Measurements from ENCODE around the gene SH3BP1.
A peak's percentile ranks its signal among the peaks of the same experiment; 100 is the strongest.

Gene SH3BP1

DNA sequence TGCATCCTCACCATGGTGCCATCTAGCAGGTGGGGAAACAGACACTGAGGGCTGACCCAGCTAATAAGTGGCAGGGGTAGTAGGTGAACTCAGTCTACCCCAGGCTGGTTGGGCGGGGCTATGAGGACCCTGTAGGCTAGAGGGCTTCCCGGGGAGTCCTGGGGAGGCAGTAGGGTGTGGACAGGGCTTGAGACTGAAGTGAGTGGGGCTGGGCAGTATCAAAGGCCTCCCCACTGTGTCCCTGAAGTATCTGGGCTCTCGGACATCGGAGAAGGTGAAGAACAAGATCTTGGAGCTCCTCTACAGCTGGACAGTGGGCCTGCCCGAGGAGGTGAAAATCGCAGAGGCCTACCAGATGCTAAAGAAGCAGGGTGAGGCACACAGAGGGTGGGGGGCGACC is 19.5 kb upstream of the SH3BP1 start:
- TF ChIP-seq, protein P1, sequence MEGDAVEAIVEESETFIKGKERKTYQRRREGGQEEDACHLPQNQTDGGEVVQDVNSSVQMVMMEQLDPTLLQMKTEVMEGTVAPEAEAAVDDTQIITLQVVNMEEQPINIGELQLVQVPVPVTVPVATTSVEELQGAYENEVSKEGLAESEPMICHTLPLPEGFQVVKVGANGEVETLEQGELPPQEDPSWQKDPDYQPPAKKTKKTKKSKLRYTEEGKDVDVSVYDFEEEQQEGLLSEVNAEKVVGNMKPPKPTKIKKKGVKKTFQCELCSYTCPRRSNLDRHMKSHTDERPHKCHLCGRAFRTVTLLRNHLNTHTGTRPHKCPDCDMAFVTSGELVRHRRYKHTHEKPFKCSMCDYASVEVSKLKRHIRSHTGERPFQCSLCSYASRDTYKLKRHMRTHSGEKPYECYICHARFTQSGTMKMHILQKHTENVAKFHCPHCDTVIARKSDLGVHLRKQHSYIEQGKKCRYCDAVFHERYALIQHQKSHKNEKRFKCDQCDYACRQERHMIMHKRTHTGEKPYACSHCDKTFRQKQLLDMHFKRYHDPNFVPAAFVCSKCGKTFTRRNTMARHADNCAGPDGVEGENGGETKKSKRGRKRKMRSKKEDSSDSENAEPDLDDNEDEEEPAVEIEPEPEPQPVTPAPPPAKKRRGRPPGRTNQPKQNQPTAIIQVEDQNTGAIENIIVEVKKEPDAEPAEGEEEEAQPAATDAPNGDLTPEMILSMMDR (IDR thresholded peaks at IDR 0.05), result no peak
- H3K4me3 ChIP-seq (ENCODE audit: low read depth in 1 of 2, low read length in 1 of 2), result no peak overlapping the region
- peaks cover 79% of the 10 kb centered on the region for H3K36me3 ChIP-seq
- H3K27ac ChIP-seq, result no peak overlapping the region
- H3K27me3 ChIP-seq, result no peaks in the 10 kb centered on the region
- H3K9me3 ChIP-seq, result no peaks in the 10 kb centered on the region
- peaks cover 0 to 6% of the 10 kb centered on the region in 2 experiments for H3K4me1 ChIP-seq (ENCODE audit: control insufficient read depth in 1 of 2, insufficient read depth in 1 of 2, low read depth in 1 of 2, low read length in 1 of 2)

DNA sequence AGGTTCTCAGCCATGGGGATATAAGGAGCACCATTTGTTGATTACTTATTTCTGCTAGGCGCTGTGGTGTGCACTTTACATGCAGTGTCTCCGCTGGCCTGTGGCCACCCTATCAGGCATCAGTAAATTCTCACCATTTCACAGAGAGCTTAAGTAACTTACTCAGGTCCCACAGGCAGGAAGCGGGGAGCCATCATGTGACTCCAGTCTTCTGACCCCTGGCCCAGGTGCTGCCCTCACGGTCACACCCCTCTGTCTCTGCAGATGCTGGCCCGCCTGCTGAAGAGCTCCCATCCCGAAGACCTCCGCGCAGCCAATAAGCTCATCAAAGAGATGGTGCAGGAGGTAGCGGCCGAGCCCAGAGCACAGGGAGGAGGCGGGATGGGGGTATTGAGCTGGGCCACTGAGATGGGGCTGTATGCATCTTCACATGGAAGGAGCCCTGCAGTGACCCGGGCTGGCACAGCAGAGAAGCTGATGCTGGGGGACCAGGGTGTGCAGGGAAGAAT is 18.1 kb upstream of the SH3BP1 start:
- Histone ChIP-seq H3K36me3 (peaks cover 79% of the 10 kb centered on the region), H3K4me1 (ENCODE audit: control insufficient read depth in 1 of 2, insufficient read depth in 1 of 2, low read depth in 1 of 2, low read length in 1 of 2) (peaks cover 0 to 6% of the 10 kb centered on the region in 2 experiments), H3K9me3 (no peaks in the 10 kb centered on the region), H3K27me3 (no peaks in the 10 kb centered on the region), H3K4me3 (ENCODE audit: low read depth in 1 of 2, low read length in 1 of 2) (no peak overlapping the region), H3K27ac (no peak overlapping the region)
- TF ChIP-seq, protein P1 (IDR thresholded peaks at IDR 0.05), result no peak

- Histone ChIP-seq H3K36me3 (peaks cover 59% of the 10 kb centered on the region), H3K27ac (peak overlapping the region; percentile 10), H3K27me3 (no peaks in the 10 kb centered on the region), H3K4me1 (ENCODE audit: control insufficient read depth in 1 of 2, insufficient read depth in 1 of 2, low read depth in 1 of 2, low read length in 1 of 2) (peaks cover 17 to 24% of the 10 kb centered on the region in 2 experiments), H3K4me3 (ENCODE audit: low read depth in 1 of 2, low read length in 1 of 2) (no peak overlapping the region), H3K9me3 (no peaks in the 10 kb centered on the region)
- TF ChIP-seq, protein P1 (IDR thresholded peaks at IDR 0.05), result peak; percentile 95
Observed at GRCh38 chr22:37623075-37624016, 16.1 kb upstream of the SH3BP1 start.

GRCh38 chr22:37624017-37624365 is 15.5 kb upstream of the SH3BP1 start:
- H3K27me3 ChIP-seq, result no peaks in the 10 kb centered on the region
- TF ChIP-seq, protein P1 (IDR thresholded peaks at IDR 0.05), result no peak
- H3K27ac ChIP-seq, result peak overlapping the region; percentile 10
- no peaks in the 10 kb centered on the region for H3K9me3 ChIP-seq
- peaks cover 55% of the 10 kb centered on the region for H3K36me3 ChIP-seq
- H3K4me1 ChIP-seq (ENCODE audit: control insufficient read depth in 1 of 2, insufficient read depth in 1 of 2, low read depth in 1 of 2, low read length in 1 of 2), result peaks cover 17 to 29% of the 10 kb centered on the region in 2 experiments
- no peak overlapping the region for H3K4me3 ChIP-seq (ENCODE audit: low read depth in 1 of 2, low read length in 1 of 2)

- H3K27ac ChIP-seq, result no peak overlapping the region
- H3K4me1 ChIP-seq (ENCODE audit: control insufficient read depth in 1 of 2, insufficient read depth in 1 of 2, low read depth in 1 of 2, low read length in 1 of 2), result peaks cover 17 to 29% of the 10 kb centered on the region in 2 experiments
- H3K27me3 ChIP-seq, result no peaks in the 10 kb centered on the region
- TF ChIP-seq, protein P1 (IDR thresholded peaks at IDR 0.05), result no peak
- H3K36me3 ChIP-seq, result peaks cover 55% of the 10 kb centered on the region
- H3K9me3 ChIP-seq, result no peaks in the 10 kb centered on the region
- no peak overlapping the region for H3K4me3 ChIP-seq (ENCODE audit: low read depth in 1 of 2, low read length in 1 of 2)
Observed at GRCh38 chr22:37624876-37625275, 14.6 kb upstream of the SH3BP1 start.
